ENCODE measurements around the gene RAB7B.

RAB7B gene

GRCh38 chr1:205972491-205973168, 30.6 kb downstream of the RAB7B start:
- TF ChIP-seq EZH2phosphoT487 (conservative IDR thresholded peaks at IDR 0.05; ENCODE audit: low read length), result no peak
- TF ChIP-seq CTCF (IDR thresholded peaks at IDR 0.05; ENCODE audit: insufficient read depth, low read length, poor library complexity, severe bottlenecking), result no peak

GRCh38 chr1:205972081-205972480, 31.1 kb downstream of the RAB7B start:
- TF ChIP-seq CTCF (IDR thresholded peaks at IDR 0.05; ENCODE audit: insufficient read depth, low read length, poor library complexity, severe bottlenecking) (no peak), EZH2phosphoT487 (conservative IDR thresholded peaks at IDR 0.05; ENCODE audit: low read length) (no peak)
- H3K36me3 ChIP-seq (ENCODE audit: low read length), result no peaks in the 10 kb centered on the region
- H2AFZ ChIP-seq (ENCODE audit: low read depth, low read length, severe bottlenecking), result no peak overlapping the region
- no peaks in the 10 kb centered on the region for H3K9me2 ChIP-seq (replicated peaks; ENCODE audit: insufficient read depth, low read length)
- no peak overlapping the region for H3K27ac ChIP-seq (ENCODE audit: low read depth, low read length)
- H3F3A ChIP-seq (ENCODE audit: insufficient read depth), result no peaks in the 10 kb centered on the region
- no peak overlapping the region for H3K9ac ChIP-seq (ENCODE audit: low read length)
- no peaks in the 10 kb centered on the region for H3K27me3 ChIP-seq (ENCODE audit: low read length)
- no peaks in the 10 kb centered on the region for H4K20me1 ChIP-seq (ENCODE audit: low read depth, low read length)
- H3K4me2 ChIP-seq (ENCODE audit: low read depth, low read length, poor library complexity, severe bottlenecking), result no peak overlapping the region
- no peak overlapping the region for H3K4me3 ChIP-seq (ENCODE audit: insufficient read depth, low read length, poor library complexity, severe bottlenecking)
- H3K79me2 ChIP-seq (ENCODE audit: insufficient read depth, low read length), result no peaks in the 10 kb centered on the region
- H3K9me3 ChIP-seq (ENCODE audit: insufficient read depth, low read length), result no peaks in the 10 kb centered on the region

More at GRCh38 chr1:205972491-205973168, 30.6 kb downstream of the RAB7B start:
- Histone ChIP-seq H3F3A (ENCODE audit: insufficient read depth) (no peaks in the 10 kb centered on the region), H3K4me3 (ENCODE audit: insufficient read depth, low read length, poor library complexity, severe bottlenecking) (no peak overlapping the region), H3K9me3 (ENCODE audit: insufficient read depth, low read length) (no peaks in the 10 kb centered on the region), H4K20me1 (ENCODE audit: low read depth, low read length) (no peaks in the 10 kb centered on the region), H3K4me2 (ENCODE audit: low read depth, low read length, poor library complexity, severe bottlenecking) (no peak overlapping the region), H3K27me3 (ENCODE audit: low read length) (no peaks in the 10 kb centered on the region), H3K79me2 (ENCODE audit: insufficient read depth, low read length) (no peaks in the 10 kb centered on the region), H2AFZ (ENCODE audit: low read depth, low read length, severe bottlenecking) (no peak overlapping the region), H3K9ac (ENCODE audit: low read length) (no peak overlapping the region), H3K9me2 (replicated peaks; ENCODE audit: insufficient read depth, low read length) (no peaks in the 10 kb centered on the region), H3K27ac (ENCODE audit: low read depth, low read length) (no peak overlapping the region), H3K36me3 (ENCODE audit: low read length) (no peaks in the 10 kb centered on the region)

GRCh38 chr1:205971082-205971481, 32.1 kb downstream of the RAB7B start:
- no peaks in the 10 kb centered on the region for H3K27me3 ChIP-seq (ENCODE audit: low read length)
- no peak overlapping the region for H3K4me2 ChIP-seq (ENCODE audit: low read depth, low read length, poor library complexity, severe bottlenecking)
- no peaks in the 10 kb centered on the region for H3K9me3 ChIP-seq (ENCODE audit: insufficient read depth, low read length)
- no peaks in the 10 kb centered on the region for H4K20me1 ChIP-seq (ENCODE audit: low read depth, low read length)
- no peaks in the 10 kb centered on the region for H3K36me3 ChIP-seq (ENCODE audit: low read length)
- no peaks in the 10 kb centered on the region for H3K9me2 ChIP-seq (replicated peaks; ENCODE audit: insufficient read depth, low read length)
- TF ChIP-seq CTCF (IDR thresholded peaks at IDR 0.05; ENCODE audit: insufficient read depth, low read length, poor library complexity, severe bottlenecking) (no peak), EZH2phosphoT487 (conservative IDR thresholded peaks at IDR 0.05; ENCODE audit: low read length) (no peak)
- H3K4me3 ChIP-seq (ENCODE audit: insufficient read depth, low read length, poor library complexity, severe bottlenecking), result no peak overlapping the region
- no peak overlapping the region for H3K9ac ChIP-seq (ENCODE audit: low read length)
- no peaks in the 10 kb centered on the region for H3F3A ChIP-seq (ENCODE audit: insufficient read depth)
- no peak overlapping the region for H3K27ac ChIP-seq (ENCODE audit: low read depth, low read length)
- H2AFZ ChIP-seq (ENCODE audit: low read depth, low read length, severe bottlenecking), result no peak overlapping the region
- H3K79me2 ChIP-seq (ENCODE audit: insufficient read depth, low read length), result no peaks in the 10 kb centered on the region
